HEK293 (cell line): Measurements from ENCODE around the gene ARHGEF39.

Source experiments
- CTCF ChIA-PET: fragments of 350-600 bp; formaldehyde crosslinking; extraction: SDS; loops from one replicate; lab custom pipeline; 2021; ENCODE audit warnings: antibody characterized with exemption; lab: Yijun Ruan, JAX
- POLR2A ChIA-PET: fragments of 300-600 bp; formaldehyde crosslinking; extraction: SDS; loops from one replicate; lab custom pipeline; 2020; ENCODE audit warnings: antibody characterized with exemption, inconsistent platforms; lab: Yijun Ruan, JAX
- H3K27ac ChIP-seq: fragments of 200-500 bp; sonication (Bioruptor generic); 2 replicates; pipeline ENCODE4 v1.5.1; 2014; ENCODE audit warnings: low read depth, low read length, control low read depth, inconsistent platforms; ENCODE audit errors: extremely low read depth
- H3K36me3 ChIP-seq, 2 experiments: fragments of 200-500 bp in 1 of 2; sonication (Bioruptor generic) in 1 of 2; 1 replicate in 1 of 2; 2 replicates in 1 of 2; pipeline ENCODE4 v1.5.1; 2014 to 2017; ENCODE audit warnings: inconsistent platforms in 2 of 2, low read length in 2 of 2; ENCODE audit not compliant: control insufficient read depth in 2 of 2, insufficient read depth in 1 of 2
- H3K4me1 ChIP-seq: fragments of 200-500 bp; sonication (Bioruptor generic); 2 replicates; pipeline ENCODE4 v1.5.1; 2014; ENCODE audit warnings: mild to moderate bottlenecking, low read length, inconsistent platforms; ENCODE audit not compliant: control insufficient read depth, insufficient read depth
- H3K4me3 ChIP-seq: 2 replicates; pipeline ENCODE4 v1.5.1; 2011; ENCODE audit warnings: low read depth, mild to moderate bottlenecking, control low read depth, low read length, moderate library complexity
- H3K9me3 ChIP-seq: fragments of 200-500 bp; sonication (Bioruptor generic); 2 replicates; pipeline ENCODE4 v1.5.1; 2014; ENCODE audit warnings: low read depth, low read length, inconsistent platforms; ENCODE audit not compliant: control insufficient read depth, insufficient read depth
- ATF2 ChIP-seq: fragments of 450-650 bp; formaldehyde crosslinking; IDR thresholded peaks from 2 replicates; pipeline ENCODE4 v1.5.1; 2016; ENCODE audit warnings: missing biosample characterization, missing genetic modification characterization, low read depth
- KLF8 ChIP-seq: fragments of 450-650 bp; formaldehyde crosslinking; IDR thresholded peaks from 2 replicates; pipeline ENCODE4 v1.5.1; 2016; ENCODE audit warnings: missing biosample characterization, missing genetic modification characterization
- PATZ1 ChIP-seq: fragments of 450-650 bp; formaldehyde crosslinking; IDR thresholded peaks from 2 replicates; pipeline ENCODE4 v1.5.1; 2016; ENCODE audit warnings: missing biosample characterization, missing genetic modification characterization
- TSHZ1 ChIP-seq: fragments of 450-650 bp; formaldehyde crosslinking; IDR thresholded peaks from 2 replicates; pipeline ENCODE4 v1.5.1; 2016; ENCODE audit warnings: missing biosample characterization, missing genetic modification characterization, borderline replicate concordance
- WT1 ChIP-seq: fragments of 450-650 bp; formaldehyde crosslinking; IDR thresholded peaks from 2 replicates; pipeline ENCODE4 v1.5.1; 2016; ENCODE audit warnings: missing biosample characterization, missing genetic modification characterization
- ZBTB6 ChIP-seq: fragments of 450-650 bp; formaldehyde crosslinking; IDR thresholded peaks from 2 replicates; pipeline ENCODE4 v1.5.1; 2017; ENCODE audit warnings: missing biosample characterization, missing genetic modification characterization
- ZIC2 ChIP-seq: fragments of 450-650 bp; formaldehyde crosslinking; IDR thresholded peaks from 2 replicates; pipeline ENCODE4 v1.5.1; 2016; ENCODE audit warnings: missing biosample characterization, missing genetic modification characterization
- ZNF112 ChIP-seq: fragments of 450-650 bp; formaldehyde crosslinking; IDR thresholded peaks from 2 replicates; pipeline ENCODE4 v1.5.0; 2017; ENCODE audit warnings: missing biosample characterization, missing genetic modification characterization
- ZNF175 ChIP-seq: fragments of 450-650 bp; formaldehyde crosslinking; IDR thresholded peaks from 2 replicates; pipeline ENCODE4 v1.5.1; 2016; ENCODE audit warnings: missing biosample characterization, missing genetic modification characterization
- ZNF184 ChIP-seq: fragments of 450-650 bp; IDR thresholded peaks from 2 replicates; pipeline ENCODE4 v1.5.1; 2018; ENCODE audit warnings: missing biosample characterization, mild to moderate bottlenecking, missing genetic modification characterization
- ZNF211 ChIP-seq: fragments of 450-650 bp; formaldehyde crosslinking; IDR thresholded peaks from 2 replicates; pipeline ENCODE4 v1.5.1; 2016; ENCODE audit warnings: low read depth, missing biosample characterization, missing genetic modification characterization
- ZNF280C ChIP-seq: fragments of 450-650 bp; formaldehyde crosslinking; IDR thresholded peaks from 2 replicates; pipeline ENCODE4 v1.5.1; 2016; ENCODE audit warnings: missing biosample characterization, missing genetic modification characterization
- ZNF37A ChIP-seq: fragments of 450-650 bp; IDR thresholded peaks from 2 replicates; pipeline ENCODE4 v1.5.1; 2018; ENCODE audit warnings: missing biosample characterization, missing genetic modification characterization
- ZNF501 ChIP-seq: fragments of 450-650 bp; formaldehyde crosslinking; IDR thresholded peaks from 2 replicates; pipeline ENCODE4 v1.5.1; 2016; ENCODE audit warnings: missing biosample characterization, missing genetic modification characterization
- ZNF571 ChIP-seq: fragments of 450-650 bp; formaldehyde crosslinking; IDR thresholded peaks from 2 replicates; pipeline ENCODE4 v1.5.0; 2017; ENCODE audit warnings: missing biosample characterization, missing genetic modification characterization
- ZNF677 ChIP-seq: fragments of 450-650 bp; IDR thresholded peaks from 2 replicates; pipeline ENCODE4 v1.5.0; 2018; ENCODE audit warnings: missing biosample characterization, mild to moderate bottlenecking, missing genetic modification characterization, moderate library complexity
- ZNF777 ChIP-seq: fragments of 450-650 bp; formaldehyde crosslinking; IDR thresholded peaks from 2 replicates; pipeline ENCODE4 v1.5.1; 2017; ENCODE audit warnings: missing biosample characterization, missing genetic modification characterization, borderline replicate concordance
- ZNF843 ChIP-seq: fragments of 450-650 bp; formaldehyde crosslinking; IDR thresholded peaks from 2 replicates; pipeline ENCODE4 v1.5.1; 2016; ENCODE audit warnings: missing biosample characterization, missing genetic modification characterization
- ZSCAN16 ChIP-seq: fragments of 450-650 bp; formaldehyde crosslinking; IDR thresholded peaks from 2 replicates; pipeline ENCODE4 v1.5.1; 2016; ENCODE audit warnings: missing biosample characterization, missing genetic modification characterization
- ZSCAN30 ChIP-seq: fragments of 450-650 bp; IDR thresholded peaks from 2 replicates; pipeline ENCODE4 v1.5.1; 2018; ENCODE audit warnings: missing biosample characterization, mild to moderate bottlenecking, missing genetic modification characterization, moderate library complexity

ARHGEF39 gene

GRCh38 chr9:35689542-35690293 lies 24.7 kb upstream of the ARHGEF39 start, which contains the start of gene TPM2:
Gene TPM2, minus strand, starts transcription at chr9:35689925. Its CDS starts 108 bp downstream, at chr9:35689817.
- CTCF ChIA-PET: interaction anchor here (0.7 to 9.0 kb wide), 3 partner anchors 29 to 42 kb away, joined by 3 to 157 read pairs (median 13); partner anchors contain the start of genes ARHGEF39, CCDC107 and RMRP
- peaks cover 0 to 10% of the 10 kb centered on the region in 2 experiments; a peak in 1 of 3 replicates for H3K36me3 ChIP-seq
- peaks cover 3% of the 10 kb centered on the region; the same call in 1 of the 2 replicates for H3K4me1 ChIP-seq
- POLR2A ChIA-PET: interaction anchor here (0.5 to 2.9 kb wide), 8 partner anchors 25 to 73 kb away, joined by 3 to 23 read pairs (median 9); partner anchors contain the start of genes ARHGEF39, CCDC107, CREB3 and RMRP
- peak within 1 kb of the TSS; percentile 58 for H3K4me3 ChIP-seq
- H3K27ac ChIP-seq: peak within 1 kb of the TSS; percentile 56; the same call in 1 of the 2 replicates
- peak; percentile 35; the same call in 1 of the 2 replicates for TF ChIP-seq KLF8 (tag by site-specific recombination)
- no peak for TF ChIP-seq PATZ1 (tag by site-specific recombination)
- no peak for TF ChIP-seq ZNF777
- H3K9me3 ChIP-seq: no peaks in the 10 kb centered on the region

GRCh38 chr9:35688558-35689541 lies 23.9 kb upstream of the ARHGEF39 start:
- ChIA-PET CTCF (interaction anchor here (0.6 to 2.4 kb wide), 7 partner anchors 7 to 43 kb away, joined by 3 to 23 read pairs (median 5); partner anchors contain the start of genes ARHGEF39 and CCDC107), POLR2A (interaction anchor here (1.1 to 2.3 kb wide), 5 partner anchors 8 to 31 kb away, joined by 3 to 7 read pairs (median 4); partner anchors contain the start of genes ARHGEF39, CCDC107 and RMRP)
- H3K4me3 ChIP-seq: no peak overlapping the region
- peaks cover 0 to 18% of the 10 kb centered on the region in 2 experiments; a peak in 1 of 3 replicates for H3K36me3 ChIP-seq
- H3K4me1 ChIP-seq: peaks cover 3% of the 10 kb centered on the region; the same call in 1 of the 2 replicates
- no peaks in the 10 kb centered on the region for H3K9me3 ChIP-seq
- no peak overlapping the region; the same call in 1 of the 2 replicates for H3K27ac ChIP-seq
- TF ChIP-seq ZNF37A (tag by site-specific recombination): no peak
- no peak for TF ChIP-seq ATF2
- no peak for TF ChIP-seq TSHZ1 (tag by site-specific recombination)
- TF ChIP-seq ZSCAN16 (tag by site-specific recombination): no peak
- no peak for TF ChIP-seq ZNF211 (tag by site-specific recombination)
- TF ChIP-seq ZNF280C (tag by site-specific recombination): no peak
- no peak for TF ChIP-seq WT1 (tag by site-specific recombination)
- no peak for TF ChIP-seq ZNF677
- no peak for TF ChIP-seq ZNF175 (tag by site-specific recombination)
- no peak for TF ChIP-seq ZSCAN30 (tag by site-specific recombination)
- TF ChIP-seq ZNF843 (tag by site-specific recombination): no peak
- no peak for TF ChIP-seq ZNF571 (tag by site-specific recombination)
- no peak for TF ChIP-seq ZIC2 (tag by site-specific recombination)
- TF ChIP-seq ZBTB6 (tag by site-specific recombination): no peak
- no peak for TF ChIP-seq ZNF112 (tag by site-specific recombination)
- no peak for TF ChIP-seq ZNF501 (tag by site-specific recombination)
- TF ChIP-seq ZNF184 (tag by site-specific recombination): no peak
